Panc1 (cell line): ENCODE data around the gene EML6. TPM values are rescaled to one million over a fixed set of nuclear protein-coding genes. Genes with fewer than 3 reads are reported as not detected.

Experiments used
- ATAC-seq: fragments of 200-7000 bp; cut with Tn5 transposase; 2 replicates; pipeline ENCODE4 v1.9.1; 2020; ENCODE audit warnings: mild to moderate bottlenecking, moderate library complexity
- BruUV-seq: library from RNA; stranded (reverse); fragments of 400-500 nt; replicated peaks from 2 replicates; lab custom pipeline; 2021; lab: Mats Ljungman, UMichigan
- CTCF ChIA-PET: fragments of 300-600 bp; sonication (Branson Sonifier 250); formaldehyde crosslinking; loops from one replicate; lab custom pipeline; 2022; ENCODE audit warnings: antibody characterized with exemption; lab: Charles Lee
- POLR2A ChIA-PET: fragments of 300-600 bp; sonication (Branson Sonifier 250); formaldehyde crosslinking; loops from one replicate; lab custom pipeline; 2022; ENCODE audit warnings: antibody characterized with exemption; lab: Charles Lee
- DNase-seq: peaks from one replicate; pipeline ENCODE4 v3.0.0-alpha.2; 2010; ENCODE audit warnings: low read depth, low spot score
- H3K27ac ChIP-seq: 2 replicates; pipeline ENCODE4 v1.5.1; 2011; ENCODE audit warnings: mild to moderate bottlenecking, low read length, inconsistent platforms
- H3K27me3 ChIP-seq: fragments of 200-500 bp; sonication (Bioruptor generic); 2 replicates; pipeline ENCODE4 v1.6.0; 2014; ENCODE audit warnings: low read length, inconsistent platforms; ENCODE audit not compliant: control insufficient read depth, insufficient read depth
- H3K36me3 ChIP-seq: fragments of 200-500 bp; sonication (Bioruptor generic); 2 replicates; pipeline ENCODE4 v1.5.1; 2014; ENCODE audit warnings: inconsistent platforms, mild to moderate bottlenecking, low read length, moderate library complexity; ENCODE audit not compliant: control insufficient read depth, insufficient read depth
- H3K4me1 ChIP-seq: 2 replicates; pipeline ENCODE4 v1.5.1; 2011; ENCODE audit warnings: inconsistent platforms, mild to moderate bottlenecking, low read length, moderate library complexity; ENCODE audit not compliant: control insufficient read depth, insufficient read depth
- H3K4me3 ChIP-seq, 2 experiments: 2 replicates each; pipeline ENCODE4 v1.5.1; 2011 to 2012; ENCODE audit warnings: low read depth in 2 of 2, low read length in 2 of 2, mild to moderate bottlenecking in 2 of 2, inconsistent platforms in 1 of 2, moderate library complexity in 1 of 2
- H3K9me3 ChIP-seq: fragments of 200-500 bp; sonication (Bioruptor generic); 2 replicates; pipeline ENCODE4 v1.5.1; 2014; ENCODE audit warnings: low read depth, mild to moderate bottlenecking, inconsistent platforms, low read length, moderate library complexity; ENCODE audit not compliant: control insufficient read depth, insufficient read depth
- POLR2AphosphoS5 ChIP-seq: IDR thresholded peaks from 2 replicates; pipeline ENCODE4 v1.6.1; 2012; ENCODE audit warnings: mild to moderate bottlenecking, low read depth, low read length, moderate library complexity
- SIN3A ChIP-seq: IDR thresholded peaks from 2 replicates; pipeline ENCODE4 v1.6.1; 2012; ENCODE audit warnings: low read depth, mild to moderate bottlenecking, low read length, moderate library complexity, borderline replicate concordance; ENCODE audit not compliant: insufficient read depth
- TCF7L2 ChIP-seq: IDR thresholded peaks from 2 replicates; pipeline ENCODE4 v1.6.1; 2011; ENCODE audit warnings: mild to moderate bottlenecking, low read depth, low read length, inconsistent platforms
- in situ Hi-C: cut with HindIII; loops from 2 replicates; pipeline ENCODE4 v1.10.0; 2016; ENCODE audit warnings: low sequenced_read_pairs, low pct_unique_long_range_greater_than_20kb
- intact Hi-C: fragments of 100-400 bp; cut with micrococcal nuclease; formaldehyde crosslinking; loops from one replicate; pipeline ENCODE4 v1.10.0; 2022; ENCODE audit not compliant: unreplicated experiment
- total RNA-seq: library from RNA; stranded (reverse); gene quantifications from one replicate; pipeline ENCODE4 v1.2.1, GENCODE V29; 2021; ENCODE audit not compliant: unreplicated experiment
- TF ChIP-seq, protein P1 (sequence below), 2 experiments: IDR thresholded peaks; 2 replicates each; pipeline ENCODE4 v1.6.1; 2011 to 2012; ENCODE audit warnings: low read depth in 2 of 2, control low read depth in 1 of 2, low read length in 1 of 2, mild to moderate bottlenecking in 1 of 2, moderate library complexity in 1 of 2; ENCODE audit not compliant: insufficient read depth in 1 of 2
- TF ChIP-seq, protein P2 (sequence below): fragments of 450-650 bp; IDR thresholded peaks from 2 replicates; pipeline ENCODE4 v1.5.1; 2017; ENCODE audit warnings: mild to moderate bottlenecking

The EML6 gene
- total RNA-seq, 1 experiment from 2014 or later: 6.3 TPM

DNA sequence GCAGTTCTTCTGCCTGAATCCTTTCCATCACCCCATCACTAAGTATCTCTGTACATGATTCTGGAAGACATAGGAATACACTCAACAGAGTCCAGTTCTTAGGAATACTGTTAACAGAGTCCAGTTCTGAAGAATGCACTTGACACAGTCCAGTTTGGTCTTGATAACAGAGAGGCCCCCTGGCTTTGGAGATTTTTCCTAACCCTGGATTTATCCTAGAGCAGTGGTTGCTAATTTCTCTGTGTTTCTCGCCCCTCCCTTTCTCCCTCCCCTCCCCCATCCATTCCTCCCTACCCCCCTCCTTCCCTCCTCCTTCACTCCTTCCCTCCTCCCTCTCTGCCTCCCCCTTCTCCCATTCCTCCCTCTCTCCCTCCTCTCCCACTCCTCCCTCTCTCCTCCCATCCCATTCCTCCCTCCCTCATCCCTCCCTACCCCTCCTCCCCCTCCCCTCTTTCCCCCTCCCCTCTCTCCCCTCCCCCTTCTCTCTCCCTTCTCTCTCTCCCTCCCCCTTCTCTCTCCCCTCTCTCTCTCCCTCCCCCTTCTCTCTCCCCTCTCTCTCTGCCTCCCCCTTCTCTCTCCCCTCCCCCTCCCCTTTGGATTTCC is 221.4 kb downstream of the EML6 start:
- ATAC-seq (no peak), DNase-seq (no peak)
- Histone ChIP-seq H3K27me3 (no peaks in the 10 kb centered on the region), H3K9me3 (no peaks in the 10 kb centered on the region; the same call in 1 of the 2 replicates), H3K36me3 (no peaks in the 10 kb centered on the region), H3K4me3 (no peak overlapping the region), H3K4me1 (no peaks in the 10 kb centered on the region), H3K27ac (peak overlapping the region; percentile 59; the same call in 1 of the 2 replicates)
- in situ Hi-C loops: no loop called here
- ChIA-PET POLR2A (no interaction called here), CTCF (interaction anchor here (1.1 kb wide), 1 partner anchor 45 kb away, joined by 3 read pairs; no protein-coding TSS in a partner anchor)
- TF ChIP-seq SIN3A: no peak
- no peak for TF ChIP-seq POLR2AphosphoS5
- no peak for TF ChIP-seq TCF7L2
- TF ChIP-seq, protein P1, sequence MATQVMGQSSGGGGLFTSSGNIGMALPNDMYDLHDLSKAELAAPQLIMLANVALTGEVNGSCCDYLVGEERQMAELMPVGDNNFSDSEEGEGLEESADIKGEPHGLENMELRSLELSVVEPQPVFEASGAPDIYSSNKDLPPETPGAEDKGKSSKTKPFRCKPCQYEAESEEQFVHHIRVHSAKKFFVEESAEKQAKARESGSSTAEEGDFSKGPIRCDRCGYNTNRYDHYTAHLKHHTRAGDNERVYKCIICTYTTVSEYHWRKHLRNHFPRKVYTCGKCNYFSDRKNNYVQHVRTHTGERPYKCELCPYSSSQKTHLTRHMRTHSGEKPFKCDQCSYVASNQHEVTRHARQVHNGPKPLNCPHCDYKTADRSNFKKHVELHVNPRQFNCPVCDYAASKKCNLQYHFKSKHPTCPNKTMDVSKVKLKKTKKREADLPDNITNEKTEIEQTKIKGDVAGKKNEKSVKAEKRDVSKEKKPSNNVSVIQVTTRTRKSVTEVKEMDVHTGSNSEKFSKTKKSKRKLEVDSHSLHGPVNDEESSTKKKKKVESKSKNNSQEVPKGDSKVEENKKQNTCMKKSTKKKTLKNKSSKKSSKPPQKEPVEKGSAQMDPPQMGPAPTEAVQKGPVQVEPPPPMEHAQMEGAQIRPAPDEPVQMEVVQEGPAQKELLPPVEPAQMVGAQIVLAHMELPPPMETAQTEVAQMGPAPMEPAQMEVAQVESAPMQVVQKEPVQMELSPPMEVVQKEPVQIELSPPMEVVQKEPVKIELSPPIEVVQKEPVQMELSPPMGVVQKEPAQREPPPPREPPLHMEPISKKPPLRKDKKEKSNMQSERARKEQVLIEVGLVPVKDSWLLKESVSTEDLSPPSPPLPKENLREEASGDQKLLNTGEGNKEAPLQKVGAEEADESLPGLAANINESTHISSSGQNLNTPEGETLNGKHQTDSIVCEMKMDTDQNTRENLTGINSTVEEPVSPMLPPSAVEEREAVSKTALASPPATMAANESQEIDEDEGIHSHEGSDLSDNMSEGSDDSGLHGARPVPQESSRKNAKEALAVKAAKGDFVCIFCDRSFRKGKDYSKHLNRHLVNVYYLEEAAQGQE (IDR thresholded peaks at IDR 0.05; ENCODE audit: insufficient read depth in 1 of 2, low read depth in 2 of 2, low read length in 1 of 2): no peak
- TF ChIP-seq, protein P2, sequence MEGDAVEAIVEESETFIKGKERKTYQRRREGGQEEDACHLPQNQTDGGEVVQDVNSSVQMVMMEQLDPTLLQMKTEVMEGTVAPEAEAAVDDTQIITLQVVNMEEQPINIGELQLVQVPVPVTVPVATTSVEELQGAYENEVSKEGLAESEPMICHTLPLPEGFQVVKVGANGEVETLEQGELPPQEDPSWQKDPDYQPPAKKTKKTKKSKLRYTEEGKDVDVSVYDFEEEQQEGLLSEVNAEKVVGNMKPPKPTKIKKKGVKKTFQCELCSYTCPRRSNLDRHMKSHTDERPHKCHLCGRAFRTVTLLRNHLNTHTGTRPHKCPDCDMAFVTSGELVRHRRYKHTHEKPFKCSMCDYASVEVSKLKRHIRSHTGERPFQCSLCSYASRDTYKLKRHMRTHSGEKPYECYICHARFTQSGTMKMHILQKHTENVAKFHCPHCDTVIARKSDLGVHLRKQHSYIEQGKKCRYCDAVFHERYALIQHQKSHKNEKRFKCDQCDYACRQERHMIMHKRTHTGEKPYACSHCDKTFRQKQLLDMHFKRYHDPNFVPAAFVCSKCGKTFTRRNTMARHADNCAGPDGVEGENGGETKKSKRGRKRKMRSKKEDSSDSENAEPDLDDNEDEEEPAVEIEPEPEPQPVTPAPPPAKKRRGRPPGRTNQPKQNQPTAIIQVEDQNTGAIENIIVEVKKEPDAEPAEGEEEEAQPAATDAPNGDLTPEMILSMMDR: no peak
- no TSS peak for BruUV-seq
- intact Hi-C loops: loop anchor here (1.0 kb wide), 1 partner anchor 41 kb away; no protein-coding TSS in a partner anchor

DNA sequence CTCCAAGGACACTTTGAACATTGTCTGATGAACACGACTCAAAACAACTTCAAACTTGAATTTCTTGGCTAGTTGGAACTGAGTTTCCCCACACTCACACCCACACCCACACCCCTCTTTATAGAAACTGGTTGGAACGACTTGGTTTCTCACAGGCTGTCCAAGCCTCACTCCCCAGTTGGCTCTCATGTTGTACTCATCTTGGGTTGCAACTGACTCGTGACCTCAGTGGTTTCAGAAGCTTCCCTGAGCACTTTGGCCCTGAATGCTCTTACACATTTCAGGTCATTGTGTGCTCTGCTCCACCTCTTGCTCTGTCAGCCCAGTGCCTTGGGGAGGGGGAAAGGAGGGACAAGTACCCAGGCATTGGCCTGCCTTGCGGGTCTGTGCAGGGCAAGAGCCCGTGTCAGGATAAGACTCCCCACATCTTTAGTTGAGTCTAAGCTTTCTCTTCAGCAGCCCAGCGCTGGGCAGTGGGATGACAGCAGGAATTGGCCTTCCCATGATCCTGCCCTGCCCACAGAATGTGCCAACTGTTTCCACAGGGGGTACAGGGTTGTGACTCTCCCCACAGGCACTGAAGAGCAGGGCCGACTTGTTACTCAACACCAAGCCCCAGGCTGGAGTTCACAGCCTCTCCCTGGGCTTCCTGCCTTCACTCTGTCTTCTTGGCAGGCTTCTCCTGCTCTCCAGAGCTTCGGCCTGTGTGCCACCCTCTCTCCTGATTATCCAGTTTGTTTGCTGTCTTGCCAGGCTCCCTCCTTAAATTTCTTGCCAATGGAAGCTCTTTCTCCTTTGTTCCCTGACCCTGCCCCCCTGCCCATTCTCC is 222.1 kb downstream of the EML6 start:
- no peak for DNase-seq
- H3K36me3 ChIP-seq: no peaks in the 10 kb centered on the region
- in situ Hi-C loops: no loop called here
- TF ChIP-seq, protein P1 (IDR thresholded peaks at IDR 0.05; ENCODE audit: insufficient read depth in 1 of 2, low read depth in 2 of 2, low read length in 1 of 2): no peak
- TF ChIP-seq, protein P2: no peak
- TF ChIP-seq POLR2AphosphoS5 (no peak), SIN3A (no peak), TCF7L2 (no peak)
- no peaks in the 10 kb centered on the region; the same call in 1 of the 2 replicates for H3K9me3 ChIP-seq
- no peaks in the 10 kb centered on the region for H3K4me1 ChIP-seq
- no peaks in the 10 kb centered on the region for H3K27me3 ChIP-seq
- H3K4me3 ChIP-seq: no peak overlapping the region
- POLR2A ChIA-PET: no interaction called here
- ATAC-seq: peak; percentile 22; the same call in 1 of the 2 replicates
- BruUV-seq: no TSS peak
- intact Hi-C loops: no loop called here
- CTCF ChIA-PET: interaction anchor here (1.1 kb wide), 1 partner anchor 46 kb away, joined by 3 read pairs; no protein-coding TSS in a partner anchor
- peak overlapping the region; percentile 68 for H3K27ac ChIP-seq
